GM23248 (cell line): Measurements from ENCODE around the gene LDLRAD2.

Source experiments
- EZH2 ChIP-seq: fragments of 200-600 bp; sonication (generic); IDR thresholded peaks from 2 replicates; pipeline ENCODE4 v1.6.1; 2018; ENCODE audit warnings: antibody characterized with exemption, mild to moderate bottlenecking; ENCODE audit not compliant: insufficient read depth, poor library complexity, severe bottlenecking
- EZH2phosphoT487 ChIP-seq: fragments of 200-600 bp; sonication (generic); IDR thresholded peaks from 2 replicates; pipeline ENCODE4 v1.6.1; 2018; ENCODE audit warnings: antibody characterized with exemption, moderate library complexity, mild to moderate bottlenecking, low read depth; ENCODE audit not compliant: insufficient read depth

- TF ChIP-seq EZH2 = no peak
- TF ChIP-seq EZH2phosphoT487 = no peak
Observed at GRCh38 chr1:21857142-21857839, 45.2 kb downstream of the LDLRAD2 start.
